Upper lobe of left lung (tissue), 4 donors: ENCODE results near the gene COX7B.

Experiments
- CTCF ChIP-seq, 6 experiments: fragments of 450-650 bp in 4 of 6; fragments of 200-600 bp in 2 of 6; sonication (generic) in 2 of 6; IDR thresholded peaks; one replicate each; pipeline ENCODE4 v1.5.1; 2016 to 2019; ENCODE audit warnings: antibody characterized with exemption in 6 of 6
- POLR2A ChIP-seq, 4 donors: fragments of 450-650 bp; IDR thresholded peaks; one replicate each; pipeline ENCODE4 v1.5.1; 2016 to 2017; ENCODE audit warnings: antibody characterized with exemption in 4 of 4, mild to moderate bottlenecking in 2 of 4

- TF ChIP-seq CTCF (IDR thresholded peaks at IDR 0.05) (no peak), POLR2A (IDR thresholded peaks at IDR 0.05) (no peak)
These were observed 19.3 kb downstream of the COX7B start for GRCh38 chrX:77918568-77918967.
